Measurements from ENCODE around the gene KLK15.

KLK15 gene

GRCh38 chr19:50823389-50824042 lies 9.9 kb downstream of the KLK15 start, which contains the start of gene KLK1:
Gene KLK1 (minus strand): TSS chr19:50823787. CDS start chr19:50823748, 39 bp downstream.
- no peak for DNase-seq (ENCODE audit: low read depth)
- TF ChIP-seq CTCF (conservative IDR thresholded peaks at IDR 0.05; ENCODE audit: control insufficient read depth, insufficient read depth, low read depth, low read length): no peak
- no peak within 1 kb of the TSS for H3K4me3 ChIP-seq (ENCODE audit: control insufficient read depth, low read depth, low read length)

GRCh38 chr19:50822661-50823208 lies 10.6 kb downstream of the KLK15 start:
- TF ChIP-seq CTCF (conservative IDR thresholded peaks at IDR 0.05; ENCODE audit: control insufficient read depth, insufficient read depth, low read depth, low read length): no peak
- H3K4me3 ChIP-seq (ENCODE audit: control insufficient read depth, low read depth, low read length): no peak overlapping the region

GRCh38 chr19:50821622-50822021 lies 11.8 kb downstream of the KLK15 start:
- no peak for DNase-seq (ENCODE audit: low read depth)
- H3K4me3 ChIP-seq (ENCODE audit: control insufficient read depth, low read depth, low read length): no peak overlapping the region
- TF ChIP-seq CTCF (conservative IDR thresholded peaks at IDR 0.05; ENCODE audit: control insufficient read depth, insufficient read depth, low read depth, low read length): no peak

More at GRCh38 chr19:50822661-50823208, 10.6 kb downstream of the KLK15 start:
- DNase-seq (ENCODE audit: low read depth): no peak

- no peak overlapping the region for H3K4me3 ChIP-seq (ENCODE audit: control insufficient read depth, low read depth, low read length)
- DNase-seq (ENCODE audit: low read depth): no peak
- TF ChIP-seq CTCF (conservative IDR thresholded peaks at IDR 0.05; ENCODE audit: control insufficient read depth, insufficient read depth, low read depth, low read length): no peak
Measured at GRCh38 chr19:50821248-50821612, 12.1 kb downstream of the KLK15 start.

- TF ChIP-seq CTCF (conservative IDR thresholded peaks at IDR 0.05; ENCODE audit: control insufficient read depth, insufficient read depth, low read depth, low read length): no peak
- no peak for DNase-seq (ENCODE audit: low read depth)
- H3K4me3 ChIP-seq (ENCODE audit: control insufficient read depth, low read depth, low read length): no peak overlapping the region
Measured at GRCh38 chr19:50820549-50821247, 12.7 kb downstream of the KLK15 start.

- H3K4me3 ChIP-seq (ENCODE audit: control insufficient read depth, low read depth, low read length): no peak overlapping the region
- TF ChIP-seq CTCF (conservative IDR thresholded peaks at IDR 0.05; ENCODE audit: control insufficient read depth, insufficient read depth, low read depth, low read length): no peak
- no peak for DNase-seq (ENCODE audit: low read depth)
Measured at GRCh38 chr19:50820086-50820485, 13.3 kb downstream of the KLK15 start.
